Left ventricle myocardium inferior (tissue), 1 donor: ENCODE data around the gene DUSP6. TPM values are rescaled to one million over a fixed set of nuclear protein-coding genes. Genes with fewer than 3 reads are reported as not detected.

Experiments
- DNase-seq: peaks from one replicate; pipeline ENCODE4 v3.0.0-alpha.2; 2020
- H3K27ac ChIP-seq: fragments of 200-600 bp; replicated peaks from 2 replicates; pipeline ENCODE4 v1.8.0; 2021
- H3K27me3 ChIP-seq: fragments of 200-600 bp; 2 replicates; pipeline ENCODE4 v1.8.0; 2021; ENCODE audit warnings: low read depth
- H3K36me3 ChIP-seq: fragments of 200-600 bp; 2 replicates; pipeline ENCODE4 v1.8.0; 2021
- H3K4me1 ChIP-seq: fragments of 200-600 bp; 2 replicates; pipeline ENCODE4 v1.8.0; 2021
- H3K4me3 ChIP-seq: fragments of 200-600 bp; 2 replicates; pipeline ENCODE4 v1.8.0; 2021; ENCODE audit warnings: mild to moderate bottlenecking, moderate library complexity
- H3K9me3 ChIP-seq: fragments of 200-600 bp; replicated peaks from 2 replicates; pipeline ENCODE4 v1.8.0; 2021
- CTCF ChIP-seq: fragments of 200-600 bp; IDR thresholded peaks from 2 replicates; pipeline ENCODE4 v1.8.0; 2021; ENCODE audit warnings: antibody characterized with exemption, mild to moderate bottlenecking, borderline replicate concordance
- intact Hi-C: fragments of 100-400 bp; cut with micrococcal nuclease; formaldehyde crosslinking; loops from one replicate; pipeline ENCODE4 v1.11.0; 2022
- total RNA-seq: library from RNA; stranded (reverse); fragmentation: NEBNext Ultra II Directional; extraction: Animal tissue kit (Norgen Biotek cat#: 25700); gene quantifications from one replicate; pipeline ENCODE4 v1.2.1, GENCODE V29; 2021
- donor health status: DM: no; HTN: yes; CAD: no; lungs with severe emphysema.

The DUSP6 gene
- total RNA-seq, 1 donor from 2014 or later: 16.1 TPM

GRCh38 chr12:89370850-89371249 is 18.5 kb upstream of the DUSP6 start:
- intact Hi-C loops: no loop called here
- H3K36me3 ChIP-seq: no peaks in the 10 kb centered on the region
- H3K4me1 ChIP-seq: peaks cover 27% of the 10 kb centered on the region
- no peak overlapping the region for H3K27ac ChIP-seq
- no peak overlapping the region for H3K4me3 ChIP-seq
- DNase-seq: no peak
- H3K9me3 ChIP-seq: no peaks in the 10 kb centered on the region
- TF ChIP-seq CTCF: no peak
- H3K27me3 ChIP-seq: no peaks in the 10 kb centered on the region

- intact Hi-C loops: no loop called here
- H3K27ac ChIP-seq: no peak overlapping the region
- no peaks in the 10 kb centered on the region for H3K27me3 ChIP-seq
- H3K36me3 ChIP-seq: no peaks in the 10 kb centered on the region
- H3K4me1 ChIP-seq: peaks cover 27% of the 10 kb centered on the region
- H3K9me3 ChIP-seq: no peaks in the 10 kb centered on the region
- no peak for DNase-seq
- H3K4me3 ChIP-seq: no peak overlapping the region
- TF ChIP-seq CTCF: no peak
Observed at GRCh38 chr12:89370421-89370831, 18.1 kb upstream of the DUSP6 start.

GRCh38 chr12:89369166-89369565 is 16.9 kb upstream of the DUSP6 start:
- Histone ChIP-seq H3K36me3 (no peaks in the 10 kb centered on the region), H3K27ac (no peak overlapping the region), H3K4me1 (peaks cover 29% of the 10 kb centered on the region), H3K4me3 (no peak overlapping the region), H3K9me3 (no peaks in the 10 kb centered on the region), H3K27me3 (no peaks in the 10 kb centered on the region)
- intact Hi-C loops: no loop called here
- no peak for TF ChIP-seq CTCF
- DNase-seq: no peak

- Histone ChIP-seq H3K36me3 (no peaks in the 10 kb centered on the region), H3K9me3 (no peaks in the 10 kb centered on the region), H3K4me1 (peaks cover 29% of the 10 kb centered on the region), H3K4me3 (no peak overlapping the region), H3K27me3 (no peaks in the 10 kb centered on the region), H3K27ac (no peak overlapping the region)
- TF ChIP-seq CTCF: no peak
- no peak for DNase-seq
- intact Hi-C loops: no loop called here
Observed at GRCh38 chr12:89368391-89368790, 16.1 kb upstream of the DUSP6 start.

GRCh38 chr12:89366676-89367364 is 14.5 kb upstream of the DUSP6 start:
- no peaks in the 10 kb centered on the region for H3K27me3 ChIP-seq
- no peak overlapping the region for H3K4me3 ChIP-seq
- no peaks in the 10 kb centered on the region for H3K9me3 ChIP-seq
- H3K4me1 ChIP-seq: peaks cover 25% of the 10 kb centered on the region
- no peak for TF ChIP-seq CTCF
- intact Hi-C loops: no loop called here
- no peak overlapping the region for H3K27ac ChIP-seq
- peaks cover 5% of the 10 kb centered on the region for H3K36me3 ChIP-seq
- DNase-seq: no peak
